PFSK-1 (cell line): ENCODE results near the gene CAMK4.

Experiments used
- FOXP2 ChIP-seq: optimal IDR thresholded peaks from 2 replicates; pipeline ENCODE3; 2011; ENCODE audit warnings: borderline replicate concordance, control low read depth, inconsistent platforms; ENCODE audit not compliant: insufficient read depth; ENCODE audit errors: extremely low read length, extremely low read depth
- POLR2AphosphoS5 ChIP-seq: IDR thresholded peaks from 2 replicates; pipeline ENCODE4 v1.6.1; 2012; ENCODE audit warnings: low read depth, mild to moderate bottlenecking, control low read depth, low read length, moderate library complexity
- TF ChIP-seq, protein P1 (sequence below), 2 experiments: IDR thresholded peaks; 2 replicates each; pipeline versions ENCODE4 v1.6.1 to v1.8.0; 2011 to 2012; ENCODE audit warnings: low read depth in 2 of 2, low read length in 2 of 2, control low read depth in 1 of 2, inconsistent platforms in 1 of 2, mild to moderate bottlenecking in 1 of 2, moderate library complexity in 1 of 2; ENCODE audit not compliant: insufficient read depth in 1 of 2

DNA sequence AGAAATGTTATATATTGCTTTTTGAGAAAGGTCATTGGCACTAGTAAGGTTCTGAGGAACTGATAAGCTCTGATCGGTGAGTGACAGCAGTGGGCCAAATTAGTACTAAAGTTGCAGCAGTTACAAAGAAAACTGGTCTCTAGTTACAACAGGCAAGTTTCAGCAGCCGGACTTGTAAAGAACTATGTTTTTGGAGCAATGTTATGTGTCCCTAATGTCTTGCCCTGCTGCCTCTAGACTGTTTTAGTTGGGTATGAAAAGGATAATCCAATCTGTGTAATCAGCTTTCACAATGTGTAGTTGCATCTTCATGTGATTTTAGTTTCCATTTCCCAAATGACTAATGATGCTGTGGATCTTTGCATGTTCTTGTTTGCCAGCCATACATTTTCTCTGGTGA lies 113.5 kb downstream of the CAMK4 start:
- TF ChIP-seq, protein P1, sequence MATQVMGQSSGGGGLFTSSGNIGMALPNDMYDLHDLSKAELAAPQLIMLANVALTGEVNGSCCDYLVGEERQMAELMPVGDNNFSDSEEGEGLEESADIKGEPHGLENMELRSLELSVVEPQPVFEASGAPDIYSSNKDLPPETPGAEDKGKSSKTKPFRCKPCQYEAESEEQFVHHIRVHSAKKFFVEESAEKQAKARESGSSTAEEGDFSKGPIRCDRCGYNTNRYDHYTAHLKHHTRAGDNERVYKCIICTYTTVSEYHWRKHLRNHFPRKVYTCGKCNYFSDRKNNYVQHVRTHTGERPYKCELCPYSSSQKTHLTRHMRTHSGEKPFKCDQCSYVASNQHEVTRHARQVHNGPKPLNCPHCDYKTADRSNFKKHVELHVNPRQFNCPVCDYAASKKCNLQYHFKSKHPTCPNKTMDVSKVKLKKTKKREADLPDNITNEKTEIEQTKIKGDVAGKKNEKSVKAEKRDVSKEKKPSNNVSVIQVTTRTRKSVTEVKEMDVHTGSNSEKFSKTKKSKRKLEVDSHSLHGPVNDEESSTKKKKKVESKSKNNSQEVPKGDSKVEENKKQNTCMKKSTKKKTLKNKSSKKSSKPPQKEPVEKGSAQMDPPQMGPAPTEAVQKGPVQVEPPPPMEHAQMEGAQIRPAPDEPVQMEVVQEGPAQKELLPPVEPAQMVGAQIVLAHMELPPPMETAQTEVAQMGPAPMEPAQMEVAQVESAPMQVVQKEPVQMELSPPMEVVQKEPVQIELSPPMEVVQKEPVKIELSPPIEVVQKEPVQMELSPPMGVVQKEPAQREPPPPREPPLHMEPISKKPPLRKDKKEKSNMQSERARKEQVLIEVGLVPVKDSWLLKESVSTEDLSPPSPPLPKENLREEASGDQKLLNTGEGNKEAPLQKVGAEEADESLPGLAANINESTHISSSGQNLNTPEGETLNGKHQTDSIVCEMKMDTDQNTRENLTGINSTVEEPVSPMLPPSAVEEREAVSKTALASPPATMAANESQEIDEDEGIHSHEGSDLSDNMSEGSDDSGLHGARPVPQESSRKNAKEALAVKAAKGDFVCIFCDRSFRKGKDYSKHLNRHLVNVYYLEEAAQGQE (IDR thresholded peaks at IDR 0.05; ENCODE audit: insufficient read depth in 1 of 2, low read depth in 2 of 2, low read length in 2 of 2): no peak
- TF ChIP-seq POLR2AphosphoS5 (no peak), FOXP2 (no peak)
